ENCODE measurements around the gene MERTK. TPM values are rescaled to one million over a fixed set of nuclear protein-coding genes. Genes with fewer than 3 reads are reported as not detected.

MERTK gene
- total RNA-seq, 1 donor from 2014 or later: not detected

- Mint-ChIP-seq H3K27me3 (peaks cover 7% of the 10 kb centered on the region), H3K27ac (no peak overlapping the region), H3K4me1 (no peaks in the 10 kb centered on the region), H3K4me3 (no peak overlapping the region), H3K9me3 (no peaks in the 10 kb centered on the region), H3K36me3 (ENCODE audit: low read depth) (no peaks in the 10 kb centered on the region)
- POLR2A ChIA-PET: no interaction called here
- CTCF ChIA-PET: no interaction called here
- no peak for DNase-seq
- TF ChIP-seq, protein P1, sequence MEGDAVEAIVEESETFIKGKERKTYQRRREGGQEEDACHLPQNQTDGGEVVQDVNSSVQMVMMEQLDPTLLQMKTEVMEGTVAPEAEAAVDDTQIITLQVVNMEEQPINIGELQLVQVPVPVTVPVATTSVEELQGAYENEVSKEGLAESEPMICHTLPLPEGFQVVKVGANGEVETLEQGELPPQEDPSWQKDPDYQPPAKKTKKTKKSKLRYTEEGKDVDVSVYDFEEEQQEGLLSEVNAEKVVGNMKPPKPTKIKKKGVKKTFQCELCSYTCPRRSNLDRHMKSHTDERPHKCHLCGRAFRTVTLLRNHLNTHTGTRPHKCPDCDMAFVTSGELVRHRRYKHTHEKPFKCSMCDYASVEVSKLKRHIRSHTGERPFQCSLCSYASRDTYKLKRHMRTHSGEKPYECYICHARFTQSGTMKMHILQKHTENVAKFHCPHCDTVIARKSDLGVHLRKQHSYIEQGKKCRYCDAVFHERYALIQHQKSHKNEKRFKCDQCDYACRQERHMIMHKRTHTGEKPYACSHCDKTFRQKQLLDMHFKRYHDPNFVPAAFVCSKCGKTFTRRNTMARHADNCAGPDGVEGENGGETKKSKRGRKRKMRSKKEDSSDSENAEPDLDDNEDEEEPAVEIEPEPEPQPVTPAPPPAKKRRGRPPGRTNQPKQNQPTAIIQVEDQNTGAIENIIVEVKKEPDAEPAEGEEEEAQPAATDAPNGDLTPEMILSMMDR (IDR thresholded peaks at IDR 0.05): no peak
- intact Hi-C loops (cut with micrococcal nuclease): no loop called here
- ATAC-seq (ENCODE audit: low read depth): no peak
Measured at GRCh38 chr2:111966241-111966640, 67.8 kb downstream of the MERTK start.

DNA sequence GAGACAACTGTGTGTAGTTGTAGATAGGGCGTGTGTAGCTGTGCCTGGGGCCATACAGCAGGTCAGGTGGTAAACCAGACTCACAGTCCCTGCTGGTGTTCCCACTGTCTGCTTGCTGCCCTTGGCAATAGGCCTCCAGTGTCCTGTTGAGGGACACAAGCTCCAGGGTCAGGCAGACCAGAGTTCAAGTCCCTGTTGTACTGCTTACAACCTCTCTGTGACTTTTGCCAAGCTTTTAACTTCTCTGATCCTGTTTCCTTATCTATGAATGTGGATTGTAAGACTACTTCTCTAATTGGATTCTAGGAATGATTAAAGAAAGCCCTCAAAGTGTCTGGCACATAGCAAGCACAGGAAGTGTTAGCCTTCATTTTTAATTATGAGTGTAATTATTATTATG, 68.6 kb downstream of the MERTK start:
- no peak overlapping the region for H3K27ac Mint-ChIP-seq
- intact Hi-C loops (cut with micrococcal nuclease): no loop called here
- TF ChIP-seq, protein P1 (IDR thresholded peaks at IDR 0.05): no peak
- H3K27me3 Mint-ChIP-seq: peaks cover 4% of the 10 kb centered on the region
- POLR2A ChIA-PET: no interaction called here
- no peak overlapping the region for H3K4me3 Mint-ChIP-seq
- H3K9me3 Mint-ChIP-seq: no peaks in the 10 kb centered on the region
- ATAC-seq (ENCODE audit: low read depth) (no peak), DNase-seq (no peak)
- H3K4me1 Mint-ChIP-seq: no peaks in the 10 kb centered on the region
- CTCF ChIA-PET: no interaction called here
- no peaks in the 10 kb centered on the region for H3K36me3 Mint-ChIP-seq (ENCODE audit: low read depth)

DNA sequence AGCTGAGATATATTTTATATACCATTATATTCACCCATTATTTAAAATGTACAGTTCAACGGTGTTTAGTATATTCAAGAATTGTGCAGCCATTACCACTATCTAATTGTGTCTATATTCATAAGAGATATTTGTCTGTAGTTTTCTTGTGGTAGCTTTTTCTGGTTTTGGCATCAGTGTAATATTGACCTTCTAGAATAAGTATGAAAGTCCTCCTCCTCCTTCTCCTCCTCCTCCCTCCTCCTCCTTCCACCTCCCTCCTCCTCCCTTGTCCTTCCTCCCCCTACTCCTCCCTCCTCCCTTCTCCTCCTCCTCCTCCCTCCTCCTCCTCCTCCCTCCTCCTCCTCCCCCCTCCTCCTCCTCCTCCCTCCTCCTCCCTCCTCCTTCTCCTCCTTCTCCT, 72.0 kb downstream of the MERTK start:
- Mint-ChIP-seq H3K36me3 (ENCODE audit: low read depth) (no peaks in the 10 kb centered on the region), H3K4me3 (no peak overlapping the region), H3K27ac (no peak overlapping the region), H3K4me1 (peaks cover 2% of the 10 kb centered on the region), H3K9me3 (peaks cover 5% of the 10 kb centered on the region), H3K27me3 (peaks cover 18% of the 10 kb centered on the region)
- ChIA-PET POLR2A (no interaction called here), CTCF (no interaction called here)
- ATAC-seq (ENCODE audit: low read depth) (no peak), DNase-seq (no peak)
- TF ChIP-seq, protein P1 (IDR thresholded peaks at IDR 0.05): no peak
- intact Hi-C loops (cut with micrococcal nuclease): no loop called here

GRCh38 chr2:111972955-111973565, 74.7 kb downstream of the MERTK start:
- Mint-ChIP-seq H3K4me1 (peaks cover 2% of the 10 kb centered on the region), H3K36me3 (ENCODE audit: low read depth) (peaks cover 4% of the 10 kb centered on the region), H3K27me3 (peaks cover 18% of the 10 kb centered on the region), H3K4me3 (no peak overlapping the region), H3K27ac (no peak overlapping the region), H3K9me3 (peaks cover 21% of the 10 kb centered on the region)
- ATAC-seq (ENCODE audit: low read depth) (no peak), DNase-seq (no peak)
- CTCF ChIA-PET: no interaction called here
- POLR2A ChIA-PET: no interaction called here
- intact Hi-C loops (cut with micrococcal nuclease): no loop called here
- TF ChIP-seq, protein P1 (IDR thresholded peaks at IDR 0.05): no peak

- peaks cover 4% of the 10 kb centered on the region for H3K36me3 Mint-ChIP-seq (ENCODE audit: low read depth)
Measured at GRCh38 chr2:111973701-111974100, 75.3 kb downstream of the MERTK start.

More at GRCh38 chr2:111973701-111974100, 75.3 kb downstream of the MERTK start:
- Mint-ChIP-seq H3K4me3 (no peak overlapping the region), H3K4me1 (peaks cover 2% of the 10 kb centered on the region), H3K9me3 (peaks cover 24% of the 10 kb centered on the region), H3K27ac (no peak overlapping the region), H3K27me3 (peaks cover 18% of the 10 kb centered on the region)
- ChIA-PET CTCF (no interaction called here), POLR2A (no interaction called here)
- ATAC-seq (ENCODE audit: low read depth): no peak
- no peak for DNase-seq
- intact Hi-C loops (cut with micrococcal nuclease): no loop called here
- TF ChIP-seq, protein P1 (IDR thresholded peaks at IDR 0.05): no peak
